Measurements from ENCODE around the gene RGL2.

The RGL2 gene

GRCh38 chr6:33321227-33321626 lies 22.5 kb upstream of the RGL2 start:
- peak overlapping the region; percentile 89 for H3K4me3 ChIP-seq (ENCODE audit: low read depth, low read length)
- no peak for TF ChIP-seq CTCF (IDR thresholded peaks at IDR 0.05; ENCODE audit: control insufficient read depth, extremely low read depth, insufficient read depth)

GRCh38 chr6:33320315-33321181 lies 21.8 kb upstream of the RGL2 start:
- no peak for DNase-seq (ENCODE audit: low read depth)
- no peak for TF ChIP-seq CTCF (IDR thresholded peaks at IDR 0.05; ENCODE audit: control insufficient read depth, extremely low read depth, insufficient read depth)
- peak overlapping the region; percentile 24; the same call in 1 of the 2 replicates for H3K4me3 ChIP-seq (ENCODE audit: low read depth, low read length)

More at GRCh38 chr6:33321227-33321626, 22.5 kb upstream of the RGL2 start:
- no peak for DNase-seq (ENCODE audit: low read depth)

- peak overlapping the region; percentile 24; the same call in 1 of the 2 replicates for H3K4me3 ChIP-seq (ENCODE audit: low read depth, low read length)
- no peak for TF ChIP-seq CTCF (IDR thresholded peaks at IDR 0.05; ENCODE audit: control insufficient read depth, extremely low read depth, insufficient read depth)
- no peak for DNase-seq (ENCODE audit: low read depth)
Observed at GRCh38 chr6:33319939-33320314, 21.2 kb upstream of the RGL2 start.

GRCh38 chr6:33318426-33319073 lies 19.8 kb upstream of the RGL2 start:
- TF ChIP-seq CTCF (IDR thresholded peaks at IDR 0.05; ENCODE audit: control insufficient read depth, extremely low read depth, insufficient read depth) = no peak
- peak overlapping the region; percentile 65 for H3K4me3 ChIP-seq (ENCODE audit: low read depth, low read length)

GRCh38 chr6:33317669-33318425 lies 19.1 kb upstream of the RGL2 start, which contains the start of gene ZBTB22:
Gene ZBTB22 (minus strand): TSS chr6:33317744. CDS start chr6:33316916, 828 bp downstream.
- DNase-seq (ENCODE audit: low read depth) = peak; percentile 98
- TF ChIP-seq CTCF (IDR thresholded peaks at IDR 0.05; ENCODE audit: control insufficient read depth, extremely low read depth, insufficient read depth) = no peak
- peak within 1 kb of the TSS; percentile 65 for H3K4me3 ChIP-seq (ENCODE audit: low read depth, low read length)

More at GRCh38 chr6:33318426-33319073, 19.8 kb upstream of the RGL2 start:
- no peak for DNase-seq (ENCODE audit: low read depth)

GRCh38 chr6:33317419-33317668 lies 18.6 kb upstream of the RGL2 start:
- no peak for TF ChIP-seq CTCF (IDR thresholded peaks at IDR 0.05; ENCODE audit: control insufficient read depth, extremely low read depth, insufficient read depth)
- peak overlapping the region; percentile 65 for H3K4me3 ChIP-seq (ENCODE audit: low read depth, low read length)
- no peak for DNase-seq (ENCODE audit: low read depth)

Measured in LNCaP clone FGC (cell line).